ENCODE results near the gene CLCNKB.

The CLCNKB gene

DNA sequence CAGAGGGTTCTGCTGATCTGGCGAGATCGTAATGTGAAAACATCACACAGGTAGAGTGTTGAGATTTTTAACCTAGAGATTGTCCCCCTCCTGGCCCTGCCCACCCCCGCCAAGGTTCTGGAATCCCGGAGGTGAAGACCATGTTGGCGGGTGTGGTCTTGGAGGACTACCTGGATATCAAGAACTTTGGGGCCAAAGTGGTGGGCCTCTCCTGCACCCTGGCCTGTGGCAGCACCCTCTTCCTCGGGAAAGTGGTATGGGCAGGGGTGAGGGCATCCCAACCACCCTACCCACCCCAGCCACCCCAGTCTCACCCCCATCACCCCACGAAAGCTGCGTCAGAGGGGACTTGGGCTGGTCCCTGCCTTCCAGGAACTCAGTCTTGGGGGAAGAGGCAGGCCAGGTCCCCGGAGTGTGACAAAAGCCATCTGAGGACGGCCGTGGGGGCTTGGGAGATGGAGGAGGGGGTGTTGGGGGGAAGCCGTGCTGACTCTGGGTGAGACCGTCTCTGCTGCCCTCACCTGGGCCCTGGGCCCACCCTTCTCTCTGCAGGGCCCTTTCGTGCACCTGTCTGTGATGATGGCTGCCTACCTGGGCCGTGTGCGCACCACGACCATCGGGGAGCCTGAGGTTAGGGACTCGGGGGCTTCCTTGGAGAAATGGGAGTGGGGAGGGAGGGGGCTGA lies 4.4 kb downstream of the CLCNKB start:
- TF ChIP-seq TAF1 (IDR thresholded peaks at IDR 0.05; ENCODE audit: borderline replicate concordance, insufficient read depth, low read length) (no peak), FOXP2 (optimal IDR thresholded peaks at IDR 0.05; ENCODE audit: borderline replicate concordance, extremely low read depth, extremely low read length, insufficient read depth) (no peak), SIN3A (IDR thresholded peaks at IDR 0.05; ENCODE audit: borderline replicate concordance, insufficient read depth, low read length) (no peak), POLR2AphosphoS5 (IDR thresholded peaks at IDR 0.05; ENCODE audit: low read depth, low read length) (no peak)
- TF ChIP-seq, protein P1, sequence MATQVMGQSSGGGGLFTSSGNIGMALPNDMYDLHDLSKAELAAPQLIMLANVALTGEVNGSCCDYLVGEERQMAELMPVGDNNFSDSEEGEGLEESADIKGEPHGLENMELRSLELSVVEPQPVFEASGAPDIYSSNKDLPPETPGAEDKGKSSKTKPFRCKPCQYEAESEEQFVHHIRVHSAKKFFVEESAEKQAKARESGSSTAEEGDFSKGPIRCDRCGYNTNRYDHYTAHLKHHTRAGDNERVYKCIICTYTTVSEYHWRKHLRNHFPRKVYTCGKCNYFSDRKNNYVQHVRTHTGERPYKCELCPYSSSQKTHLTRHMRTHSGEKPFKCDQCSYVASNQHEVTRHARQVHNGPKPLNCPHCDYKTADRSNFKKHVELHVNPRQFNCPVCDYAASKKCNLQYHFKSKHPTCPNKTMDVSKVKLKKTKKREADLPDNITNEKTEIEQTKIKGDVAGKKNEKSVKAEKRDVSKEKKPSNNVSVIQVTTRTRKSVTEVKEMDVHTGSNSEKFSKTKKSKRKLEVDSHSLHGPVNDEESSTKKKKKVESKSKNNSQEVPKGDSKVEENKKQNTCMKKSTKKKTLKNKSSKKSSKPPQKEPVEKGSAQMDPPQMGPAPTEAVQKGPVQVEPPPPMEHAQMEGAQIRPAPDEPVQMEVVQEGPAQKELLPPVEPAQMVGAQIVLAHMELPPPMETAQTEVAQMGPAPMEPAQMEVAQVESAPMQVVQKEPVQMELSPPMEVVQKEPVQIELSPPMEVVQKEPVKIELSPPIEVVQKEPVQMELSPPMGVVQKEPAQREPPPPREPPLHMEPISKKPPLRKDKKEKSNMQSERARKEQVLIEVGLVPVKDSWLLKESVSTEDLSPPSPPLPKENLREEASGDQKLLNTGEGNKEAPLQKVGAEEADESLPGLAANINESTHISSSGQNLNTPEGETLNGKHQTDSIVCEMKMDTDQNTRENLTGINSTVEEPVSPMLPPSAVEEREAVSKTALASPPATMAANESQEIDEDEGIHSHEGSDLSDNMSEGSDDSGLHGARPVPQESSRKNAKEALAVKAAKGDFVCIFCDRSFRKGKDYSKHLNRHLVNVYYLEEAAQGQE (IDR thresholded peaks at IDR 0.05; ENCODE audit: insufficient read depth in 1 of 2, low read depth in 2 of 2, low read length in 2 of 2): no peak

DNA sequence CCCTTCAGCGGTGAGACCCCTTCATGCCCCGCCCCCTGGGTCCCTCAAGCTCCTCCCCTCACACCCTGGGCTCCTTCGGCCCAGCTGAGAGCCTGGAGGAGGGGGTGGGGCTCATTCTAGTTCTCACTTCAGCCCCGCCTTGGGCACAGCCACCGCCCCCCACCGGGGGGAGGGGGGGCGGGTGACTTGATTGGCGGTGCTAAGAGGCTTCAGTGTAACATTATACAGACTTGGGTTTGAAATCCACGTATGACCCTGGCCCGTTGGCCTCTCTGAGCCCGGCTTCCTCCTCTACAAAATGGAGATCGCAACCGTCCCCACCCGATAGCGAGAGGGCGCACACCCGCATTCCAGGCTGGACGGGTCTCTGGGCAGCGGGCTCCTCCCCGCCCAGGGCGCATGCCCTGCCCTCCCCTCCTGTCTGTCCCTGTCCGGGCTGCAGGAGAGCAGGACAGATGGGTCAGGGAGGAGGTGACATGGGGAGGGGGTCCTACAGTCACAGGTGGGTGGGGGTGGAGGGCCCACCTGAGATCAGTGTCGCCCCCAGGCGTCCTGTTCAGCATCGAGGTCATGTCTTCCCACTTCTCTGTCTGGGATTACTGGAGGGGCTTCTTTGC lies 5.1 kb downstream of the CLCNKB start:
- no peak for TF ChIP-seq FOXP2 (optimal IDR thresholded peaks at IDR 0.05; ENCODE audit: borderline replicate concordance, extremely low read depth, extremely low read length, insufficient read depth)
- TF ChIP-seq POLR2AphosphoS5 (IDR thresholded peaks at IDR 0.05; ENCODE audit: low read depth, low read length): no peak
- TF ChIP-seq TAF1 (IDR thresholded peaks at IDR 0.05; ENCODE audit: borderline replicate concordance, insufficient read depth, low read length): no peak
- TF ChIP-seq, protein P1 (IDR thresholded peaks at IDR 0.05; ENCODE audit: insufficient read depth in 1 of 2, low read depth in 2 of 2, low read length in 2 of 2): no peak
- no peak for TF ChIP-seq SIN3A (IDR thresholded peaks at IDR 0.05; ENCODE audit: borderline replicate concordance, insufficient read depth, low read length)

DNA sequence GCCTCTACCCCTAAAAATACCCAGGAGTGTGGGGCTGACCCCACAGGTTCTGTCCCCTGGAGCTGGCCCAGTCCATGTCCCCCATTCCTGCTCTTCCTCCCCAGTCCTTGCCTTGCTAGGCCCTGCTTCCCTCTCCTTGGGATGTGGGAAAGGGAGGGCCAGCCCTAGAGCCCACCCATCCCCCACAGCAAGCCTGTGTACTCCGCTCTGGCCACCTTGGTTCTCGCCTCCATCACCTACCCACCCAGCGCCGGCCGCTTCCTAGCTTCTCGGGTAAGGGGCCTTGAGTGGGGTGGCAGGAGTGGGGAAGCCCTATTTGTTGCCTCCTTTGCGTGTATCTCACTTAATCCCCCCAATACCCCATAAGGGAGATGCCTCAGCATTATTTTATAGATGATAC lies 6.7 kb downstream of the CLCNKB start:
- TF ChIP-seq FOXP2 (optimal IDR thresholded peaks at IDR 0.05; ENCODE audit: borderline replicate concordance, extremely low read depth, extremely low read length, insufficient read depth): no peak
- TF ChIP-seq, protein P1 (IDR thresholded peaks at IDR 0.05; ENCODE audit: insufficient read depth in 1 of 2, low read depth in 2 of 2, low read length in 2 of 2): no peak
- no peak for TF ChIP-seq SIN3A (IDR thresholded peaks at IDR 0.05; ENCODE audit: borderline replicate concordance, insufficient read depth, low read length)
- TF ChIP-seq TAF1 (IDR thresholded peaks at IDR 0.05; ENCODE audit: borderline replicate concordance, insufficient read depth, low read length): no peak
- TF ChIP-seq POLR2AphosphoS5 (IDR thresholded peaks at IDR 0.05; ENCODE audit: low read depth, low read length): no peak

DNA sequence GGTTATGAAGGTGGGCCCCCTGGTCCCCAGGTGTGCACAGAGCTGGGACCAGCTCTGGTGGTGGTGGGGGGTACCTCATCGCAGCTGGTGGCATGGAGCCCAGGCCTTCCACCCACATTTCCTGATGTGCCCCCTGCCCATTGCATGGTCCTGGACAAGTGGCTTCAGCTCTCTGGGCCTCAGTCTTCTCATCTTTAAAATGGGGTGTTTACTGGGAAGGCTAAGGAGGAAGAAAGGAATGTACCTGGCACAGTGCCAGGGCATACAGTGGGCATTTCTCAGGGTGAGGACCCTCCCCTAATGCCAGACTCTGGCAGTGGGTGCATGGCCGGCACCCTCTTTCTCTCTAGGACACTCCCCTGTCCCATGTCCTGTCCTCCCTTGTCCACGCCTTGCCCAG lies 7.5 kb downstream of the CLCNKB start:
- TF ChIP-seq SIN3A (IDR thresholded peaks at IDR 0.05; ENCODE audit: borderline replicate concordance, insufficient read depth, low read length) (no peak), POLR2AphosphoS5 (IDR thresholded peaks at IDR 0.05; ENCODE audit: low read depth, low read length) (no peak), TAF1 (IDR thresholded peaks at IDR 0.05; ENCODE audit: borderline replicate concordance, insufficient read depth, low read length) (no peak), FOXP2 (optimal IDR thresholded peaks at IDR 0.05; ENCODE audit: borderline replicate concordance, extremely low read depth, extremely low read length, insufficient read depth) (no peak)
- TF ChIP-seq, protein P1 (IDR thresholded peaks at IDR 0.05; ENCODE audit: insufficient read depth in 1 of 2, low read depth in 2 of 2, low read length in 2 of 2): no peak
